Activated CD4-positive, alpha-beta T cell treated with anti-CD3 and anti-CD28 coated beads, Interleukin-2, amount 10 ng/mL, durations not matched to agents 7 days and 5 days (primary cell): Measurements from ENCODE around the gene IL21. TPM values are rescaled to one million over a fixed set of nuclear protein-coding genes. Genes with fewer than 3 reads are reported as not detected.
"Not testable (repeated sequence)": the region's sequence is repeated elsewhere in the genome, so short reads cannot be mapped to it uniquely, and the experiment has no call there.

Experiments used
- CTCF ChIA-PET: fragments of 350-600 bp; sonication (Branson Sonifier 250); formaldehyde crosslinking; loops from one replicate; lab custom pipeline; 2021; ENCODE audit warnings: antibody characterized with exemption; lab: Charles Lee
- POLR2A ChIA-PET: fragments of 350-600 bp; sonication (Branson Sonifier 250); formaldehyde crosslinking; loops from one replicate; lab custom pipeline; 2021; ENCODE audit warnings: antibody characterized with exemption; lab: Charles Lee
- DNase-seq: peaks from one replicate; pipeline ENCODE4 v3.0.0-alpha.2; 2020
- H3K27ac Mint-ChIP-seq: one replicate; pipeline ENCODE4 v1.8.0; 2021; ENCODE audit warnings: mild to moderate bottlenecking, moderate library complexity, mixed read lengths
- H3K27me3 Mint-ChIP-seq: one replicate; pipeline ENCODE4 v1.8.0; 2021; ENCODE audit warnings: mixed read lengths
- H3K36me3 Mint-ChIP-seq: one replicate; pipeline ENCODE4 v1.8.0; 2021; ENCODE audit warnings: low read depth, mixed read lengths
- H3K4me1 Mint-ChIP-seq: one replicate; pipeline ENCODE4 v1.8.0; 2021; ENCODE audit warnings: mixed read lengths
- H3K4me3 Mint-ChIP-seq: one replicate; pipeline ENCODE4 v1.8.0; 2021; ENCODE audit warnings: mild to moderate bottlenecking, moderate library complexity, mixed read lengths
- H3K9me3 Mint-ChIP-seq: one replicate; pipeline ENCODE4 v1.8.0; 2021; ENCODE audit warnings: mixed read lengths
- total RNA-seq, 2 experiments: library from RNA; stranded (reverse); gene quantifications; one replicate each; pipeline ENCODE4 v1.2.3, GENCODE V29; 2021

IL21 gene
- total RNA-seq, 2 experiments from 2014 or later, result 0.69 to 1.0 TPM

DNA sequence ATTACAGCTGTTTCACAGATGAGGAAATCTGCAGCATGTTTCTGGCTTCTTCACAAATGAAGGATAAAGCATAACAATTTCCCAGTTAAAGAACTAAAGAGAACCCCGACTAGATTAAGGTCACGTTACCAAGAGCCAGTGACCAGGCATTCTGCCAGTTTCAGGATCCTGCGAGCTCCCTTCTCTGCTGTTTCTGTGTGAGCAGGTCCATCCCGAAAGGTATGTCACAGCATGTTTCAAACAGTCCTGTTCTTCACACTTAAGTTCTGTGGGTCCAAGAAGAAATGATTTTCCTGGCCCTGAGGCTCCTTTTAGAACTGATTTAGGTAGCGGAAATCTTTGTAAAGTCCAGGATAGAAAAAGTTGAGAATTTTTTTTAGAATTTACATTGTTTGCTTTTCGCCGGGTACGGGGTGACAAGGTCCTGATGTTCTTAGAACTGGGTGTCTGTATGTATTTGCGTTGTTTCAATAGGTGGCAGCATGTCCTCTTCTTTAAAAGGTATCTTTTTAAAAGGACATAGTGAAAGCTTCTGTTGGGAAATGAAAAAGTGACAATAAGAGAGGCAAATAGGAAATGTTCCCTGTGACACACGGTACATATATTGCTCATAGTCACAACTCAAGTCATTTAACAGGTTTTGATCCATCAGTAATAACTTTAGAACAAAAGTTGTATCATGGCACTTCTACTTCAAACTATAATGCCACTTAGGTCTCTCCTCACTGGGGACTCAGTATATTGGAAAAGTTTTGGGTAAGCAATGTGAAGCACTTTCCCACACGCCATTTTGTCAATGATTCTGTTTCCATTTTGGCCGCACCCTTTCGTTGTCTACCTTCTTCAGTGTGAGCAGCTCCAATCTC is 18.4 kb downstream of the IL21 start:
- ChIA-PET CTCF (interaction anchor here (0.9 to 3.3 kb wide), 18 partner anchors 9 to 702 kb away, joined by 3 to 19 read pairs (median 4); partner anchors contain the start of genes BBS12 and NUDT6), POLR2A (interaction anchor here (1.4 kb wide), 1 partner anchor 115 kb away, joined by 5 read pairs; no protein-coding TSS in a partner anchor)
- peaks cover 17% of the 10 kb centered on the region for H3K4me1 Mint-ChIP-seq
- H3K9me3 Mint-ChIP-seq, result no peaks in the 10 kb centered on the region
- no peak overlapping the region for H3K27ac Mint-ChIP-seq
- peak; percentile 37 for DNase-seq
- no peak overlapping the region for H3K4me3 Mint-ChIP-seq
- peaks cover 6% of the 10 kb centered on the region for H3K27me3 Mint-ChIP-seq
- no peaks in the 10 kb centered on the region for H3K36me3 Mint-ChIP-seq

- POLR2A ChIA-PET, result no interaction called here
- H3K9me3 Mint-ChIP-seq, result peaks cover 8% of the 10 kb centered on the region
Measured at GRCh38 chr4:122591196-122591595, 29.7 kb downstream of the IL21 start.

GRCh38 chr4:122588453-122589238 is 32.2 kb downstream of the IL21 start:
- Mint-ChIP-seq H3K9me3 (peaks cover 8% of the 10 kb centered on the region), H3K27me3 (no peaks in the 10 kb centered on the region), H3K4me1 (peaks cover 25% of the 10 kb centered on the region), H3K4me3 (no peak overlapping the region), H3K27ac (no peak overlapping the region), H3K36me3 (peaks cover 1% of the 10 kb centered on the region)
- CTCF ChIA-PET, result interaction anchor here (1.0 to 2.5 kb wide), 2 partner anchors 11 to 14 kb away, joined by 4 to 12 read pairs; no protein-coding TSS in a partner anchor
- DNase-seq, result no peak
- POLR2A ChIA-PET, result no interaction called here

More at GRCh38 chr4:122591196-122591595, 29.7 kb downstream of the IL21 start:
- DNase-seq, result no peak
- no peaks in the 10 kb centered on the region for H3K27me3 Mint-ChIP-seq
- no peak overlapping the region for H3K27ac Mint-ChIP-seq
- no peak overlapping the region for H3K4me3 Mint-ChIP-seq
- CTCF ChIA-PET, result interaction anchor here (0.8 kb wide), 1 partner anchor 11 kb away, joined by 3 read pairs; no protein-coding TSS in a partner anchor
- peaks cover 3% of the 10 kb centered on the region for H3K4me1 Mint-ChIP-seq
- H3K36me3 Mint-ChIP-seq, result no peaks in the 10 kb centered on the region

DNA sequence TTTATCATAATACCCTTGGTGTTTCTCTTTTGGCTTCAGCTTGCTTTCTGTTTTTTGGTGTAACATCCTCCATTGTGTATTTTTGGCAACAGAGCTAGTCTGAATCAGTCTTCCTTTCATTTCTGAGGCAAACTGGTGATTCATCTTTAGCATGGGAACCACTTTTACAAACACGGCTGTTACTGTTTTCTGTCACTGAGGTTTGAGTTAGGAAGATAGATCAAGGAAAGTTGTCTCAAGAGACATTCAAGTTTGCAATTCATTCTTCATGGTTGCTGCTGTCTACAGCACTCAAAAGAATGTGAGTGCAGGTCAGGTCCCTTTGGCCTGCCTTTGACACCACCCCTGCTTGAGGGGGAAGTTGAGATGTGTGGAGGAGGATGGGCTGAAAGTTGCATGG is 36.3 kb downstream of the IL21 start:
- Mint-ChIP-seq H3K4me1 (peaks cover 44% of the 10 kb centered on the region), H3K27me3 (no peaks in the 10 kb centered on the region), H3K9me3 (peaks cover 2% of the 10 kb centered on the region), H3K27ac (peak overlapping the region; percentile 64), H3K4me3 (no peak overlapping the region), H3K36me3 (peaks cover 8% of the 10 kb centered on the region)
- peak; percentile 11 for DNase-seq
- ChIA-PET POLR2A (no interaction called here), CTCF (interaction anchor here (1.6 kb wide), 1 partner anchor 8 kb away, joined by 5 read pairs; no protein-coding TSS in a partner anchor)

- ChIA-PET CTCF (interaction anchor here (0.6 to 1.6 kb wide), 3 partner anchors 9 to 224 kb away, joined by 3 to 5 read pairs (median 4); no protein-coding TSS in a partner anchor), POLR2A (no interaction called here)
- peaks cover 50% of the 10 kb centered on the region for H3K4me1 Mint-ChIP-seq
Measured at GRCh38 chr4:122583906-122584305, 37.0 kb downstream of the IL21 start.

DNA sequence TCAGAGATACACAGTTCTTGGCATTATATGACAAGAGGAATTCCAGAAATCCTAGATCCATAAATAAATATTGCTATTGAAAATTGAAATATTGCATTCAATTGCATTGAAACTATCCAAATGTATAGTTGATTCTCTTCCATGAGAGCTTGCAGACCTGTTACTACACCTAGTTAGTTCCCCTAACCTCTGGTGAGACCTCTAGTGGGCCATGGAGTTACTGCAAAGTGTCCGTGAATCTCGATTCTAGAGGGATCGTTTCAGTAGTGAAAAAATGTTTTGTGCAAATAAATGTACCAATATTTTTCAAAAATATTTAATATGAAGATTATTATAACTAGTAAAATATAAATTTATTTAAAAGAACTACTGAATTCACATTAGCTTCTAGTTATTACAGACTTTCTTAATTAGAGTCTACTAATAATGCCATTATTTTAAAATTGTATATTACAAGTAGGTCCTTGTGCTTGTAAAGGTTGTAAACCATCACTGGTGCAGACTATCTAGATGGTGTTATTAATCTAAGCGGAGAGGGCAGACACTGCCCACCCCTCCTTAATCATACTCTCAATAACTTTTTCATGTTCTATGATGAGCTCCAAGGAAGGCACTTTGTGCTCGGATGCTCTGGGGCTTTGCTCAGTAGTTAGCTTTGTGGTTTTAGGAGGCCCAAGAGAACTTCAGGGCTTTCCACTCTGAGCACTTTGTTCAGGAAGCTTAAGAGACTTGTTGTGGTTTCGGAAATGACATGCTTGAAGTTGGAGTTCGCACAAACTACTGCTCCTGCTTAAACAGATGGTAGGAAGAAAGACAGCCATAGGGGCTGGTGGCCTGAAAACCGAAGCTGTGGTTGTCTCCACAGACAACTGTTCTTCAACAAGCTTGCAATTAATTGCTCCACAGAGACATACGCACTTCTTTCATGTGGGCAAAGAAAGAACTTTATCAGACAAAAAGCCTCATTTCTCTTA is 42.8 kb downstream of the IL21 start:
- POLR2A ChIA-PET, result no interaction called here
- Mint-ChIP-seq H3K9me3 (no peaks in the 10 kb centered on the region), H3K36me3 (peaks cover 9% of the 10 kb centered on the region), H3K27ac (peak overlapping the region; percentile 84), H3K27me3 (no peaks in the 10 kb centered on the region), H3K4me3 (peak overlapping the region; percentile 41), H3K4me1 (peaks cover 48% of the 10 kb centered on the region)
- DNase-seq, result peak; percentile 84
- CTCF ChIA-PET, result interaction anchor here (0.5 to 2.9 kb wide), 30 partner anchors 9 to 699 kb away, joined by 3 to 14 read pairs (median 4); partner anchors contain the start of gene BBS12

More at GRCh38 chr4:122583906-122584305, 37.0 kb downstream of the IL21 start:
- DNase-seq, result no peak
- no peaks in the 10 kb centered on the region for H3K27me3 Mint-ChIP-seq
- H3K4me3 Mint-ChIP-seq, result no peak overlapping the region
- H3K27ac Mint-ChIP-seq, result peak overlapping the region; percentile 64
- peaks cover 8% of the 10 kb centered on the region for H3K36me3 Mint-ChIP-seq
- no peaks in the 10 kb centered on the region for H3K9me3 Mint-ChIP-seq

DNA sequence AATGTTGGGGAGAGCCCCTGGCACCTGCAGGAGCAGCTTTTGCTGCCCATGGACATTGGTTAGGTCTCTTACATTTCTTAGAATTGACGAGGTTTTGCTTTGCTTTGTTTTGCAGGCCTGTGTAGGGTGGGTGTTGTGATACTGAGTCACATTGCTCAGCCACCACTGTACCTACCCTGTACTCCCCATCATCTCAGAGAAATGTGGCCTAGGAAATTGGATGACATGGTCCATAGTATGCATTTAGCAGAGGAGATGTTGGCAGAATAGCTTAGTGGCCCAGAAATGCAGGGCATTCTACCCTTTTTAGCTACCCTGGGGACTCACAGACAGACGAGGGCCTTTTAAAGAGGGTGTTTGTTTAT is 43.7 kb downstream of the IL21 start:
- Mint-ChIP-seq H3K36me3 (peaks cover 4% of the 10 kb centered on the region), H3K27me3 (no peaks in the 10 kb centered on the region), H3K4me1 (peaks cover 44% of the 10 kb centered on the region), H3K4me3 (no peak overlapping the region), H3K27ac (peak overlapping the region; percentile 1), H3K9me3 (no peaks in the 10 kb centered on the region)
- CTCF ChIA-PET, result interaction anchor here (0.5 to 2.9 kb wide), 19 partner anchors 10 to 676 kb away, joined by 3 to 14 read pairs (median 4); partner anchors contain the start of gene BBS12
- POLR2A ChIA-PET, result no interaction called here
- no peak for DNase-seq

GRCh38 chr4:122576261-122577188 is 44.3 kb downstream of the IL21 start:
- DNase-seq, result peak; percentile 72
- ChIA-PET POLR2A (no interaction called here), CTCF (interaction anchor here (0.6 to 2.9 kb wide), 10 partner anchors 11 to 676 kb away, joined by 3 to 14 read pairs (median 4); no protein-coding TSS in a partner anchor)
- peak overlapping the region; percentile 1 for H3K27ac Mint-ChIP-seq
- H3K36me3 Mint-ChIP-seq, result peaks cover 5% of the 10 kb centered on the region
- H3K27me3 Mint-ChIP-seq, result no peaks in the 10 kb centered on the region
- no peaks in the 10 kb centered on the region for H3K9me3 Mint-ChIP-seq
- no peak overlapping the region for H3K4me3 Mint-ChIP-seq
- H3K4me1 Mint-ChIP-seq, result peaks cover 44% of the 10 kb centered on the region

DNA sequence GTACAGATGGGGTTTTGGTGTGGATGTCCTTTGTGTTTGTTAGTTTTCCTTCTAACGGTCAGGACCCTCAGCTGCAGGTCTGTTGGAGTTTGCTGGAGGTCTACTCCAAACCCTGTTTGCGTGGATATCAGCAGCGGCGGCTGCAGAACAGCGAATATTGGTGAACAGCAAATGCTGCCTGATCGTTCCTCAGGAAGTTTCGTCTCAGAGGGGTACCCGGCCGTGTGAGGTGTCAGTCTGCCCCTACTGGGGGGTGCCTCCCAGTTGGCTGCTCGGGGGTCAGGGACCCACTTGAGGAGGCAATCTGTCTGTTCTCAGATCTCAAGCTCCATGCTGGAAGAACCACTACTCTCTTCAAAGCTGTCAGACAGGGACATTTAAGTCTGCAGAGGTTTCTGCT is 46.5 kb downstream of the IL21 start:
- H3K27me3 Mint-ChIP-seq, H3K36me3 Mint-ChIP-seq, H3K9me3 Mint-ChIP-seq, H3K4me3 Mint-ChIP-seq, H3K27ac Mint-ChIP-seq, DNase-seq, POLR2A ChIA-PET: not testable (repeated sequence)
- CTCF ChIA-PET, result interaction anchor here (1.5 kb wide), 1 partner anchor 128 kb away, joined by 3 read pairs; no protein-coding TSS in a partner anchor
- H3K4me1 Mint-ChIP-seq, result peaks cover 30% of the 10 kb centered on the region

GRCh38 chr4:122562449-122562848 is 58.4 kb downstream of the IL21 start:
- POLR2A ChIA-PET, result no interaction called here
- Mint-ChIP-seq H3K4me1 (peaks cover 7% of the 10 kb centered on the region), H3K4me3 (no peak overlapping the region), H3K27ac (no peak overlapping the region), H3K36me3 (no peaks in the 10 kb centered on the region), H3K27me3 (no peaks in the 10 kb centered on the region), H3K9me3 (peaks cover 13% of the 10 kb centered on the region)
- CTCF ChIA-PET, result interaction anchor here (1.2 kb wide), 1 partner anchor 8 kb away, joined by 4 read pairs; no protein-coding TSS in a partner anchor
- no peak for DNase-seq
